Esophagus mucosa (tissue), 1 donor: ENCODE results near the gene ATPAF1. TPM values are rescaled to one million over a fixed set of nuclear protein-coding genes. Genes with fewer than 3 reads are reported as not detected.
"Not testable (repeated sequence)": the region's sequence is repeated elsewhere in the genome, so short reads cannot be mapped to it uniquely, and the experiment has no call there.

Experiments used
- ATAC-seq: fragments of 200-7000 bp; cut with Tn5 transposase; one replicate; pipeline ENCODE4 v1.9.1; 2020
- total RNA-seq: library from RNA; stranded (reverse); gene quantifications from one replicate; pipeline ENCODE4 v1.2.4, GENCODE V29; 2023
- donor health status: DM: yes; HTN: yes; CAD: no.

Gene ATPAF1
- total RNA-seq, 1 donor from 2014 or later: 24.2 TPM

GRCh38 chr1:46679789-46680573 lies 11.8 kb upstream of the ATPAF1 start:
- no peak for ATAC-seq

GRCh38 chr1:46677339-46677738 lies 9.2 kb upstream of the ATPAF1 start:
- ATAC-seq: no peak

- ATAC-seq: no peak
Measured at GRCh38 chr1:46676531-46676930, 8.4 kb upstream of the ATPAF1 start.

- ATAC-seq: no peak
Measured at GRCh38 chr1:46675549-46676314, 7.6 kb upstream of the ATPAF1 start.

GRCh38 chr1:46673749-46674182 lies 5.6 kb upstream of the ATPAF1 start:
- peak; percentile 17 for ATAC-seq

- ATAC-seq: no peak
Measured at GRCh38 chr1:46672696-46673095, 4.5 kb upstream of the ATPAF1 start.

GRCh38 chr1:46671554-46671953 lies 3.4 kb upstream of the ATPAF1 start, which contains the start of gene TEX38:
TSS of gene TEX38 (plus strand) at chr1:46671854. CDS start at chr1:46671935, 81 bp downstream.
- ATAC-seq: no peak

GRCh38 chr1:46670134-46670533 lies 2.0 kb upstream of the ATPAF1 start:
- ATAC-seq: no peak

- no peak for ATAC-seq
Measured at GRCh38 chr1:46665983-46666382, 2.2 kb downstream of the ATPAF1 start.

- ATAC-seq: not testable (repeated sequence)
Measured at GRCh38 chr1:46662919-46663318, 5.2 kb downstream of the ATPAF1 start.

- ATAC-seq: not testable (repeated sequence)
Measured at GRCh38 chr1:46660116-46660515, 8.0 kb downstream of the ATPAF1 start.

GRCh38 chr1:46659307-46659870 lies 8.8 kb downstream of the ATPAF1 start:
- ATAC-seq: no peak

GRCh38 chr1:46657775-46658174 lies 10.4 kb downstream of the ATPAF1 start:
- ATAC-seq: no peak

- ATAC-seq: no peak
Measured at GRCh38 chr1:46656643-46657042, 11.5 kb downstream of the ATPAF1 start.

- ATAC-seq: no peak
Measured at GRCh38 chr1:46655848-46656247, 12.3 kb downstream of the ATPAF1 start.

- ATAC-seq: not testable (repeated sequence)
Measured at GRCh38 chr1:46654698-46655097, 13.5 kb downstream of the ATPAF1 start.

- ATAC-seq: no peak
Measured at GRCh38 chr1:46654012-46654411, 14.2 kb downstream of the ATPAF1 start.

GRCh38 chr1:46653405-46653958 lies 14.7 kb downstream of the ATPAF1 start:
- ATAC-seq: no peak

GRCh38 chr1:46652321-46653100 lies 15.7 kb downstream of the ATPAF1 start:
- ATAC-seq: peak; percentile 79

- ATAC-seq: not testable (repeated sequence)
Measured at GRCh38 chr1:46651152-46651551, 17.0 kb downstream of the ATPAF1 start.

- no peak for ATAC-seq
Measured at GRCh38 chr1:46650491-46650890, 17.7 kb downstream of the ATPAF1 start.

GRCh38 chr1:46649764-46650163 lies 18.4 kb downstream of the ATPAF1 start:
- ATAC-seq: no peak
